ENCODE measurements around the gene DUOXA1. TPM values are rescaled to one million over a fixed set of nuclear protein-coding genes. Genes with fewer than 3 reads are reported as not detected.

The DUOXA1 gene
- total RNA-seq (0.74 TPM in 1 of 2 replicates, not detected in the other), polyA plus RNA-seq (0.03 and 1.1 TPM in 2 replicates), polyA minus RNA-seq (0.43 TPM in 1 of 2 replicates, not detected in the other)
- total RNA-seq (2013): 0.05 TPM

- Histone ChIP-seq H3K79me2 (ENCODE audit: control insufficient read depth, insufficient read depth, low read length) (no peaks in the 10 kb centered on the region), H3K27me3 (replicated peaks in 1 of 4; ENCODE audit: control extremely low read depth in 1 of 4, control insufficient read depth in 3 of 4, insufficient read depth in 4 of 4, low read length in 3 of 4) (peaks cover 0 to 69% (median 38%) of the 10 kb centered on the region in 4 experiments), H3K4me1 (ENCODE audit: control insufficient read depth in 2 of 2, insufficient read depth in 2 of 2, low read length in 2 of 2) (peaks cover 16 to 24% of the 10 kb centered on the region in 2 donors), H3K4me3 (ENCODE audit: control extremely low read depth in 1 of 5, extremely low read depth in 1 of 5, insufficient read depth in 1 of 5, low read depth in 2 of 5, low read length in 4 of 5) (peak within 1 kb of the TSS in 3 of 5 experiments; percentile 11 to 35 (median 33)), H3K36me3 (replicated peaks in 1 of 2; ENCODE audit: control extremely low read depth in 1 of 2, control insufficient read depth in 1 of 2, extremely low read depth in 1 of 2, insufficient read depth in 2 of 2, low read length in 1 of 2) (no peaks in the 10 kb centered on the region), H3K9ac (ENCODE audit: low read length) (peak within 1 kb of the TSS; percentile 42), H3K4me2 (replicated peaks; ENCODE audit: low read depth, low read length, poor library complexity, severe bottlenecking) (peak within 1 kb of the TSS; percentile 71), H3K9me3 (ENCODE audit: control extremely low read depth in 1 of 3, control insufficient read depth in 2 of 3, insufficient read depth in 1 of 3, low read length in 2 of 3) (peaks cover 0 to 8% (median 0%) of the 10 kb centered on the region in 3 donors), H2AFZ (ENCODE audit: insufficient read depth, low read depth, low read length, poor library complexity, severe bottlenecking) (peak within 1 kb of the TSS; percentile 51), H4K20me1 (ENCODE audit: control insufficient read depth, insufficient read depth, low read length, poor library complexity, severe bottlenecking) (no peaks in the 10 kb centered on the region), H3K27ac (ENCODE audit: low read length in 2 of 2) (no peak within 1 kb of the TSS)
- WGBS (ENCODE audit: insufficient coverage): 11% methylated on average over 30 of the region's 46 CpGs
- TF ChIP-seq CTCF (IDR thresholded peaks at IDR 0.05) (no peak), EZH2 (IDR thresholded peaks at IDR 0.05; ENCODE audit: borderline replicate concordance, insufficient read depth, low read depth, low read length, poor library complexity, severe bottlenecking) (no peak)
- DNase-seq: peak; percentile 41
- Mint-ChIP-seq H3K27ac (no peak within 1 kb of the TSS), H3K27me3 (peaks cover 77% of the 10 kb centered on the region), H3K4me3 (peak within 1 kb of the TSS; percentile 77), H3K4me1 (peaks cover 13% of the 10 kb centered on the region), H3K9me3 (ENCODE audit: insufficient read depth) (no peaks in the 10 kb centered on the region)
- peak; percentile 72 for ATAC-seq (ENCODE audit: low read depth)
- ChIA-PET CTCF (interaction anchor here (6.1 kb wide), 1 partner anchor 12 kb away, joined by 33 read pairs; no protein-coding TSS in a partner anchor), POLR2A (no interaction called here)
- intact Hi-C loops (cut with micrococcal nuclease): no loop called here
These were observed at the start of gene DUOXA1, which contains the start of gene DUOX1 for GRCh38 chr15:45129651-45130129. DUOXA1 (minus strand) TSS chr15:45129879; CDS start chr15:45123014, 6,865 bp downstream. DUOX1 (plus strand) TSS chr15:45129994; CDS start chr15:45131967, 1,973 bp downstream.

GRCh38 chr15:45177285-45177684, 47.6 kb upstream of the DUOXA1 start:
- Histone ChIP-seq H3K27me3 (replicated peaks in 1 of 4; ENCODE audit: control extremely low read depth in 1 of 4, control insufficient read depth in 3 of 4, insufficient read depth in 4 of 4, low read length in 3 of 4) (no peaks in the 10 kb centered on the region), H3K36me3 (replicated peaks in 1 of 2; ENCODE audit: control extremely low read depth in 1 of 2, control insufficient read depth in 1 of 2, extremely low read depth in 1 of 2, insufficient read depth in 2 of 2, low read length in 1 of 2) (no peaks in the 10 kb centered on the region)

More at GRCh38 chr15:45177285-45177684, 47.6 kb upstream of the DUOXA1 start:
- H3K79me2 ChIP-seq (ENCODE audit: control insufficient read depth, insufficient read depth, low read length): no peaks in the 10 kb centered on the region
- intact Hi-C loops (cut with micrococcal nuclease): no loop called here
- ATAC-seq (ENCODE audit: low read depth) (no peak), DNase-seq (no peak)
- no peak overlapping the region for H3K4me3 ChIP-seq (ENCODE audit: control extremely low read depth in 1 of 5, extremely low read depth in 1 of 5, insufficient read depth in 1 of 5, low read depth in 2 of 5, low read length in 4 of 5)
- Mint-ChIP-seq H3K4me1 (peaks cover 2% of the 10 kb centered on the region), H3K9me3 (ENCODE audit: insufficient read depth) (no peaks in the 10 kb centered on the region), H3K4me3 (no peak overlapping the region), H3K27ac (no peak overlapping the region), H3K27me3 (peaks cover 7% of the 10 kb centered on the region)
- no peak overlapping the region for H2AFZ ChIP-seq (ENCODE audit: insufficient read depth, low read depth, low read length, poor library complexity, severe bottlenecking)
- TF ChIP-seq EZH2 (IDR thresholded peaks at IDR 0.05; ENCODE audit: borderline replicate concordance, insufficient read depth, low read depth, low read length, poor library complexity, severe bottlenecking) (no peak), CTCF (IDR thresholded peaks at IDR 0.05) (no peak)
- no peak overlapping the region for H3K9ac ChIP-seq (ENCODE audit: low read length)
- H3K4me1 ChIP-seq (ENCODE audit: control insufficient read depth in 2 of 2, insufficient read depth in 2 of 2, low read length in 2 of 2): no peaks in the 10 kb centered on the region
- H3K4me2 ChIP-seq (replicated peaks; ENCODE audit: low read depth, low read length, poor library complexity, severe bottlenecking): no peak overlapping the region
- POLR2A ChIA-PET: no interaction called here
- CTCF ChIA-PET: interaction anchor here (1.1 to 2.0 kb wide), 4 partner anchors 9 to 59 kb away, joined by 3 to 9 read pairs (median 5); no protein-coding TSS in a partner anchor
- WGBS (ENCODE audit: insufficient coverage): 93% methylated on average over 3 of the region's 3 CpGs
- H3K9me3 ChIP-seq (ENCODE audit: control extremely low read depth in 1 of 3, control insufficient read depth in 2 of 3, insufficient read depth in 1 of 3, low read length in 2 of 3): no peaks in the 10 kb centered on the region
- no peak overlapping the region for H3K27ac ChIP-seq (ENCODE audit: low read length in 2 of 2)
- no peaks in the 10 kb centered on the region for H4K20me1 ChIP-seq (ENCODE audit: control insufficient read depth, insufficient read depth, low read length, poor library complexity, severe bottlenecking)
